ENCODE data around the gene CRTAC1. TPM values are rescaled to one million over a fixed set of nuclear protein-coding genes. Genes with fewer than 3 reads are reported as not detected.

Gene CRTAC1
- total RNA-seq, 1 donor from 2014 or later = 0.82 TPM

- Mint-ChIP-seq H3K27ac (ENCODE audit: unreplicated experiment) (no peak overlapping the region), H3K27me3 (ENCODE audit: low read depth) (peaks cover 23% of the 10 kb centered on the region), H3K9me3 (peaks cover 3% of the 10 kb centered on the region), H3K4me3 (no peak overlapping the region), H3K36me3 (ENCODE audit: low read depth) (no peaks in the 10 kb centered on the region), H3K4me1 (no peaks in the 10 kb centered on the region)
- no peak for TF ChIP-seq CTCF (conservative IDR thresholded peaks at IDR 0.05)
- DNase-seq (ENCODE audit: low read depth, low spot score) = no peak
These were observed 31.1 kb downstream of the CRTAC1 start for GRCh38 chr10:97999066-97999922.

- DNase-seq (ENCODE audit: low read depth, low spot score) = peak; percentile 41
- no peaks in the 10 kb centered on the region for H3K4me1 Mint-ChIP-seq
- peaks cover 65% of the 10 kb centered on the region for H3K27me3 Mint-ChIP-seq (ENCODE audit: low read depth)
- H3K9me3 Mint-ChIP-seq = no peaks in the 10 kb centered on the region
- H3K4me3 Mint-ChIP-seq = no peak overlapping the region
- no peaks in the 10 kb centered on the region for H3K36me3 Mint-ChIP-seq (ENCODE audit: low read depth)
- TF ChIP-seq CTCF (conservative IDR thresholded peaks at IDR 0.05) = no peak
- no peak overlapping the region for H3K27ac Mint-ChIP-seq (ENCODE audit: unreplicated experiment)
These were observed 38.5 kb downstream of the CRTAC1 start for GRCh38 chr10:97991871-97992270.

- H3K9me3 Mint-ChIP-seq = no peaks in the 10 kb centered on the region
- H3K36me3 Mint-ChIP-seq (ENCODE audit: low read depth) = no peaks in the 10 kb centered on the region
- DNase-seq (ENCODE audit: low read depth, low spot score) = no peak
- H3K4me1 Mint-ChIP-seq = no peaks in the 10 kb centered on the region
- H3K27me3 Mint-ChIP-seq (ENCODE audit: low read depth) = peaks cover 97% of the 10 kb centered on the region
- no peak overlapping the region for H3K27ac Mint-ChIP-seq (ENCODE audit: unreplicated experiment)
- no peak for TF ChIP-seq CTCF (conservative IDR thresholded peaks at IDR 0.05)
- no peak overlapping the region for H3K4me3 Mint-ChIP-seq
These were observed 48.6 kb downstream of the CRTAC1 start for GRCh38 chr10:97981816-97982215.

- Mint-ChIP-seq H3K36me3 (ENCODE audit: low read depth) (no peaks in the 10 kb centered on the region), H3K4me3 (no peak overlapping the region), H3K27ac (ENCODE audit: unreplicated experiment) (no peak overlapping the region), H3K27me3 (ENCODE audit: low read depth) (peaks cover 99% of the 10 kb centered on the region), H3K9me3 (no peaks in the 10 kb centered on the region), H3K4me1 (peaks cover 5% of the 10 kb centered on the region)
- DNase-seq (ENCODE audit: low read depth, low spot score) = no peak
- TF ChIP-seq CTCF (conservative IDR thresholded peaks at IDR 0.05) = no peak
These were observed 52.7 kb downstream of the CRTAC1 start for GRCh38 chr10:97977673-97978072.

GRCh38 chr10:97975598-97975997 lies 54.8 kb downstream of the CRTAC1 start:
- no peak for DNase-seq (ENCODE audit: low read depth, low spot score)
- TF ChIP-seq CTCF (conservative IDR thresholded peaks at IDR 0.05) = no peak
- peaks cover 98% of the 10 kb centered on the region for H3K27me3 Mint-ChIP-seq (ENCODE audit: low read depth)
- H3K4me1 Mint-ChIP-seq = peaks cover 5% of the 10 kb centered on the region
- no peak overlapping the region for H3K4me3 Mint-ChIP-seq
- H3K27ac Mint-ChIP-seq (ENCODE audit: unreplicated experiment) = no peak overlapping the region
- H3K9me3 Mint-ChIP-seq = no peaks in the 10 kb centered on the region
- H3K36me3 Mint-ChIP-seq (ENCODE audit: low read depth) = no peaks in the 10 kb centered on the region

All from neural crest cell (in vitro differentiated cells).